GM19438 (cell line): ENCODE measurements around the gene DTYMK.

Experiments used
- ATAC-seq: cut with Tn5 transposase; IDR thresholded peaks from one replicate; pipeline ENCODE4 v1.9.1; 2021; ENCODE audit warnings: low read depth; ENCODE audit not compliant: unreplicated experiment

DTYMK gene

DNA sequence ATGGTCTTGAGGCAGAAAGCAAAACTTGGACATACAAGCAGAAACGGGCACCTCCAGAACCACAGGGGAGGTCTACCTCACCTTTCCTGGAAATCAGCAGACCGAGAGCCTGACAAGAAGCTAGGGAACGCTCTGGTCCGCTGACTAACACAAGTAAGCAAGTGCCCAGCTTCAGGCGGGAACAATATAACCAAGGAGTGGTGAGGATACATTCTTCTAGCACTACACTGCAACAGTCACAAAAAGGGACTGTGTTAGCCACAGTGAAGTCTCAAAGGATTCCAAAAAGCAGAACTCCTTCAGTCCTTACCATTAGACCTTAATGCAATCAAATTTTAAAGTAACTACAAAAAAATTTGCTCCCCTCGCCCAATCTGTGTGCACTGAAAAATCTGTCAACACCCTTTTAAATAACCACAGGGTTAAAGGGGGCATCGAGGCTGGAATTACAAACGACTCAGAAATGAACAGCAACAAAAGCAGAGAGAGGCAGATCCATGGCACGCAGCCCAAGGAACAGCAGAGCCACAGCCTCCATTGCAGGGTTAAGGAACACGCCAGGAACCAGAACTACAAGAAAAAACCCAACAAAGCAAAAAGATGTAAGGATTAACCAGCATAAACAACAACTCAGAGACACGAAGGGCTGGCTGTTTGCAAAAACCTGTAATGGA is 56.7 kb downstream of the DTYMK start:
- ATAC-seq, result no peak

- no peak for ATAC-seq
Measured at GRCh38 chr2:241627675-241628074, 58.9 kb downstream of the DTYMK start.
